Ovary (tissue), 3 donors: ENCODE results near the gene AKR7A2.

Source experiments
- POLR2A ChIP-seq: fragments of 450-650 bp; IDR thresholded peaks from one replicate; pipeline ENCODE4 v1.6.1; 2017; ENCODE audit warnings: antibody characterized with exemption, mild to moderate bottlenecking, moderate library complexity
- TF ChIP-seq, protein P1 (sequence below), 3 donors: fragments of 450-650 bp in 2 of 3; fragments of 200-600 bp in 1 of 3; IDR thresholded peaks; one replicate each; pipeline versions ENCODE4 v1.5.1 to v1.8.0; 2016 to 2022; ENCODE audit warnings: antibody characterized with exemption in 3 of 3, mild to moderate bottlenecking in 1 of 3
- donor health status: DM: no; HTN: no; CAD: no.

DNA sequence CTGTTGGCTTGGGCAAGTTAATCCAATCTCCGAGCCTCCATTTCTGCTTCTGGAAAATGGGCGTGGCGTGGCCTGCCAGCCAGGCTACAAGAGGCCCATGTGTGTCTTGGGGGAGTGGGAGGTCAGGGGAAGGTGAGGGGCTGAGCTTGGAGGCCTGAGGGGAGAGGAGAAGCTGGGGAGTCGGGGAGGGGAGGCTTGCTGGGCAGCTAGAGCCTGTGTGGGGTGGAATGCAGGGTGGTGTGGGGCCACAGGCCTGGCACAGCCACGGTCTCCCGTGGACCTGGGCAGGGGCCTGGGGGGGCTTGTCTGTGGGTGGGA lies 14.8 kb upstream of the AKR7A2 start:
- TF ChIP-seq, protein P1, sequence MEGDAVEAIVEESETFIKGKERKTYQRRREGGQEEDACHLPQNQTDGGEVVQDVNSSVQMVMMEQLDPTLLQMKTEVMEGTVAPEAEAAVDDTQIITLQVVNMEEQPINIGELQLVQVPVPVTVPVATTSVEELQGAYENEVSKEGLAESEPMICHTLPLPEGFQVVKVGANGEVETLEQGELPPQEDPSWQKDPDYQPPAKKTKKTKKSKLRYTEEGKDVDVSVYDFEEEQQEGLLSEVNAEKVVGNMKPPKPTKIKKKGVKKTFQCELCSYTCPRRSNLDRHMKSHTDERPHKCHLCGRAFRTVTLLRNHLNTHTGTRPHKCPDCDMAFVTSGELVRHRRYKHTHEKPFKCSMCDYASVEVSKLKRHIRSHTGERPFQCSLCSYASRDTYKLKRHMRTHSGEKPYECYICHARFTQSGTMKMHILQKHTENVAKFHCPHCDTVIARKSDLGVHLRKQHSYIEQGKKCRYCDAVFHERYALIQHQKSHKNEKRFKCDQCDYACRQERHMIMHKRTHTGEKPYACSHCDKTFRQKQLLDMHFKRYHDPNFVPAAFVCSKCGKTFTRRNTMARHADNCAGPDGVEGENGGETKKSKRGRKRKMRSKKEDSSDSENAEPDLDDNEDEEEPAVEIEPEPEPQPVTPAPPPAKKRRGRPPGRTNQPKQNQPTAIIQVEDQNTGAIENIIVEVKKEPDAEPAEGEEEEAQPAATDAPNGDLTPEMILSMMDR (IDR thresholded peaks at IDR 0.05): no peak
- TF ChIP-seq POLR2A: no peak
